H1 (cell line): ENCODE measurements around the gene EDA. TPM values are rescaled to one million over a fixed set of nuclear protein-coding genes. Genes with fewer than 3 reads are reported as not detected.

Source experiments
- CTCF ChIA-PET: fragments of 300-600 bp; sonication (Branson Sonifier 250); formaldehyde crosslinking; loops from one replicate; lab custom pipeline; 2021; ENCODE audit not compliant: partially characterized antibody; lab: Charles Lee
- POLR2A ChIA-PET: fragments of 300-600 bp; sonication (Branson Sonifier 250); formaldehyde crosslinking; loops from one replicate; lab custom pipeline; 2021; ENCODE audit warnings: inconsistent platforms; ENCODE audit not compliant: partially characterized antibody; lab: Charles Lee
- DNase-seq, 2 experiments: peaks; one replicate each; pipeline versions ENCODE4 v3.0.0 to v3.0.0-alpha.2; 2010 to 2022; ENCODE audit warnings: low spot score in 2 of 2, low read depth in 1 of 2, mixed read lengths in 1 of 2
- FAIRE-seq: peaks from 2 replicates; lab custom pipeline; 2011; peaks lifted over from hg19 to GRCh38; lab: Jason Lieb, UNC
- H2AFZ ChIP-seq: 2 replicates; pipeline ENCODE4 v1.8.1; 2012; ENCODE audit warnings: low read length, inconsistent platforms
- H2AK5ac ChIP-seq: 2 replicates; pipeline ENCODE4 v1.6.1; 2013; ENCODE audit warnings: low read depth, low read length
- H2BK120ac ChIP-seq: replicated peaks from 2 replicates; pipeline ENCODE3; 2013; ENCODE audit warnings: low read depth, low read length, inconsistent platforms
- H2BK12ac ChIP-seq: 2 replicates; pipeline ENCODE4 v1.6.1; 2013; ENCODE audit warnings: low read depth, low read length
- H2BK15ac ChIP-seq: 2 replicates; pipeline ENCODE4 v1.6.1; 2013; ENCODE audit warnings: low read length
- H2BK20ac ChIP-seq: 2 replicates; pipeline ENCODE4 v1.6.1; 2013; ENCODE audit warnings: low read length
- H2BK5ac ChIP-seq: 2 replicates; pipeline ENCODE4 v1.6.1; 2013; ENCODE audit warnings: low read depth, low read length
- H3K14ac ChIP-seq: 2 replicates; pipeline ENCODE4 v1.6.1; 2013; ENCODE audit warnings: inconsistent platforms; ENCODE audit not compliant: insufficient read length
- H3K18ac ChIP-seq: 2 replicates; pipeline ENCODE4 v1.6.1; 2013; ENCODE audit warnings: low read length; ENCODE audit errors: extremely low read depth
- H3K23ac ChIP-seq: 2 replicates; pipeline ENCODE4 v1.6.1; 2013; ENCODE audit warnings: inconsistent platforms; ENCODE audit not compliant: insufficient read length
- H3K23me2 ChIP-seq: 2 replicates; pipeline ENCODE4 v1.6.1; 2013; ENCODE audit warnings: low read depth, low read length
- H3K27ac ChIP-seq: 2 replicates; pipeline ENCODE4 v1.6.1; 2011; ENCODE audit warnings: low read depth, low read length, inconsistent platforms
- H3K27me3 ChIP-seq, 4 experiments: replicated peaks in 1 of 4; 1 replicate in 1 of 4; 2 replicates in 3 of 4; pipeline versions ENCODE4 v1.6.1 to v1.8.1; 2011 to 2013; ENCODE audit warnings: low read length in 3 of 4, mild to moderate bottlenecking in 3 of 4, inconsistent platforms in 2 of 4, mixed read lengths in 2 of 4, moderate library complexity in 1 of 4; ENCODE audit not compliant: control insufficient read depth in 3 of 4, insufficient read depth in 3 of 4; ENCODE audit errors: extremely low read depth in 1 of 4
- H3K36me3 ChIP-seq, 4 experiments: 2 replicates each; pipeline versions ENCODE4 v1.6.1 to v1.8.1; 2011 to 2013; ENCODE audit warnings: mild to moderate bottlenecking in 4 of 4, low read length in 3 of 4, moderate library complexity in 2 of 4, control low read depth in 1 of 4, inconsistent platforms in 1 of 4; ENCODE audit not compliant: insufficient read depth in 4 of 4, control insufficient read depth in 2 of 4
- H3K4ac ChIP-seq: replicated peaks from 2 replicates; pipeline ENCODE3; 2013; ENCODE audit warnings: low read length, low read depth, mixed read lengths, inconsistent platforms; ENCODE audit not compliant: insufficient read length
- H3K4me1 ChIP-seq, 4 experiments: replicated peaks in 1 of 4; 1 replicate in 1 of 4; 2 replicates in 3 of 4; pipeline versions ENCODE4 v1.6.1 to v1.8.1; 2011 to 2013; ENCODE audit warnings: low read length in 3 of 4, inconsistent platforms in 2 of 4, mixed read lengths in 1 of 4; ENCODE audit not compliant: insufficient read depth in 4 of 4, control insufficient read depth in 3 of 4
- H3K4me2 ChIP-seq, 2 experiments: 2 replicates each; pipeline versions ENCODE4 v1.6.1 to v1.8.1; 2011 to 2013; ENCODE audit warnings: low read depth in 2 of 2, low read length in 2 of 2, control low read depth in 1 of 2, inconsistent platforms in 1 of 2, mild to moderate bottlenecking in 1 of 2; ENCODE audit not compliant: insufficient read depth in 1 of 2
- H3K4me3 ChIP-seq, 4 experiments: fragments of 200-600, 300-600 bp in 1 of 4; sonication (generic), shearing (Covaris generic), sonication (Bioruptor Twin) in 1 of 4; 2 replicates each; pipeline versions ENCODE4 v1.5.1 to v1.8.1; 2011 to 2016; ENCODE audit warnings: low read length in 4 of 4, low read depth in 3 of 4, control low read depth in 2 of 4, inconsistent platforms in 2 of 4, mild to moderate bottlenecking in 2 of 4, mixed read lengths in 1 of 4, moderate library complexity in 1 of 4; ENCODE audit not compliant: insufficient read depth in 2 of 4; ENCODE audit errors: extremely low read depth in 1 of 4
- H3K56ac ChIP-seq: replicated peaks from 2 replicates; pipeline ENCODE3; 2013; ENCODE audit warnings: low read depth, mild to moderate bottlenecking, mixed read lengths, low read length, inconsistent platforms; ENCODE audit not compliant: insufficient read length
- H3K79me1 ChIP-seq: 2 replicates; pipeline ENCODE4 v1.6.1; 2013; ENCODE audit warnings: low read depth, low read length, control low read depth
- H3K79me2 ChIP-seq, 2 experiments: 2 replicates each; pipeline versions ENCODE4 v1.6.1 to v1.8.1; 2012 to 2013; ENCODE audit warnings: low read length in 2 of 2, mild to moderate bottlenecking in 2 of 2, inconsistent platforms in 1 of 2; ENCODE audit not compliant: insufficient read depth in 2 of 2, control insufficient read depth in 1 of 2
- H3K9ac ChIP-seq, 4 experiments: replicated peaks in 1 of 4; 1 replicate in 1 of 4; 2 replicates in 3 of 4; pipeline versions ENCODE4 v1.6.1 to v1.8.1; 2011 to 2013; ENCODE audit warnings: low read depth in 3 of 4, low read length in 3 of 4, control low read depth in 2 of 4, mild to moderate bottlenecking in 2 of 4, moderate library complexity in 2 of 4, inconsistent platforms in 1 of 4; ENCODE audit errors: extremely low read depth in 1 of 4
- H3K9me3 ChIP-seq, 2 experiments: 2 replicates each; pipeline versions ENCODE4 v1.6.1 to v1.8.1; 2012 to 2013; ENCODE audit warnings: mild to moderate bottlenecking in 2 of 2, moderate library complexity in 2 of 2, control low read depth in 1 of 2, inconsistent platforms in 1 of 2, low read depth in 1 of 2, low read length in 1 of 2, mixed read lengths in 1 of 2; ENCODE audit not compliant: insufficient read depth in 2 of 2
- H4K20me1 ChIP-seq, 2 experiments: replicated peaks in 1 of 2; 2 replicates each; pipeline versions ENCODE3 to v1.8.1; 2011 to 2013; ENCODE audit warnings: inconsistent platforms in 2 of 2, low read length in 2 of 2, mild to moderate bottlenecking in 1 of 2; ENCODE audit not compliant: insufficient read depth in 2 of 2, control insufficient read depth in 1 of 2
- H4K5ac ChIP-seq: 2 replicates; pipeline ENCODE4 v1.6.1; 2013; ENCODE audit warnings: low read length, low read depth, mixed read lengths, inconsistent platforms; ENCODE audit not compliant: insufficient read length
- H4K8ac ChIP-seq: 2 replicates; pipeline ENCODE4 v1.8.0; 2013; ENCODE audit warnings: mild to moderate bottlenecking, moderate library complexity, low read length, inconsistent platforms; ENCODE audit not compliant: insufficient read depth; ENCODE audit errors: extremely low read depth
- H4K91ac ChIP-seq: replicated peaks from 2 replicates; pipeline ENCODE3; 2013; ENCODE audit warnings: low read length, mixed read lengths, inconsistent platforms; ENCODE audit not compliant: insufficient read length
- BACH1 ChIP-seq: IDR thresholded peaks from 2 replicates; pipeline ENCODE4 v1.6.1; 2012; ENCODE audit warnings: low read length, improper control_type of control experiment
- CBX5 ChIP-seq: fragments of 300-800, 300-1000 bp; sonication (generic); IDR thresholded peaks from 2 replicates; pipeline ENCODE4 v1.7.1; 2016; ENCODE audit warnings: antibody characterized with exemption, low read length, low read depth
- CTCF ChIP-seq, 3 experiments: IDR thresholded peaks; 1 replicate in 2 of 3; 2 replicates in 1 of 3; pipeline versions ENCODE4 v1.5.1 to v1.6.1; 2011; ENCODE audit warnings: low read length in 3 of 3, mild to moderate bottlenecking in 3 of 3, inconsistent platforms in 2 of 3, low read depth in 1 of 3, moderate library complexity in 1 of 3; ENCODE audit not compliant: insufficient read depth in 1 of 3; ENCODE audit errors: control extremely low read depth in 1 of 3
- JUN ChIP-seq: IDR thresholded peaks from 2 replicates; pipeline ENCODE4 v1.6.1; 2011; ENCODE audit warnings: low read depth, mild to moderate bottlenecking, improper control_type of control experiment, low read length
- POLR2AphosphoS5 ChIP-seq: IDR thresholded peaks from 2 replicates; pipeline ENCODE4 v1.6.1; 2011; ENCODE audit warnings: low read depth, low read length
- RAD21 ChIP-seq, 2 experiments: IDR thresholded peaks in 1 of 2; conservative IDR thresholded peaks in 1 of 2; 2 replicates each; pipeline ENCODE4 v1.6.1; 2011; ENCODE audit warnings: low read depth in 2 of 2, low read length in 2 of 2, improper control_type of control experiment in 1 of 2, inconsistent platforms in 1 of 2, mild to moderate bottlenecking in 1 of 2, moderate library complexity in 1 of 2
- SP2 ChIP-seq: IDR thresholded peaks from 2 replicates; pipeline ENCODE4 v1.6.1; 2012; ENCODE audit warnings: mild to moderate bottlenecking, low read length, inconsistent platforms
- TAF1 ChIP-seq: IDR thresholded peaks from 2 replicates; pipeline ENCODE4 v1.6.1; 2011; ENCODE audit warnings: mild to moderate bottlenecking, low read depth, low read length
- USF2 ChIP-seq: IDR thresholded peaks from 2 replicates; pipeline ENCODE4 v1.6.1; 2011; ENCODE audit warnings: low read length, improper control_type of control experiment
- WGBS, 2 experiments: shearing (Covaris generic) in 1 of 2; methylation state at CpG; one replicate each; pipeline versions ENCODE4 v1.1.6 to v1.1.7; 2013 to 2015; ENCODE audit warnings: low lambda C conversion rate in 2 of 2, mixed read lengths in 2 of 2, inconsistent platforms in 1 of 2, low coverage in 1 of 2, missing lambda C conversion rate in 1 of 2; ENCODE audit not compliant: insufficient replicate concordance in 2 of 2, insufficient coverage in 1 of 2, insufficient read length in 1 of 2; ENCODE audit errors: extremely low coverage in 1 of 2, missing lambda C conversion rate in 1 of 2; 5-methylcytosine and 5-hydroxymethylcytosine counted together
- polyA plus RNA-seq, 7 experiments: library from polyadenylated mRNA; depleted of rRNA in 3 of 7; stranded (reverse) in 5 of 7; unstranded in 2 of 7; fragments of >200 nt in 5 of 7; fragments of 200-250 nt in 2 of 7; gene quantifications; 1 replicate in 5 of 7; 2 replicates in 1 of 7; 4 replicates in 1 of 7; pipeline versions ENCODE4 v1.2.1 to v1.2.3, GENCODE V29; 2011 to 2013; ENCODE audit warnings: missing spikeins in 2 of 7, mixed read lengths in 2 of 7
- total RNA-seq: library from RNA; stranded (reverse); fragmentation: NEBNext Ultra II Directional; extraction: Animal tissue kit (Norgen Biotek cat#: 25700); gene quantifications from 2 replicates; pipeline ENCODE4 v1.2.1, GENCODE V29; 2021
- TF ChIP-seq, protein P1 (sequence below): IDR thresholded peaks from 2 replicates; pipeline ENCODE4 v1.6.1; 2012; ENCODE audit warnings: inconsistent platforms

Gene EDA
- total and polyA plus RNA-seq, 2 of the 8 experiments (the other 6 are each of a cell fraction or from before 2014, with no cell fraction given), result 7.5 to 10.5 TPM

DNA sequence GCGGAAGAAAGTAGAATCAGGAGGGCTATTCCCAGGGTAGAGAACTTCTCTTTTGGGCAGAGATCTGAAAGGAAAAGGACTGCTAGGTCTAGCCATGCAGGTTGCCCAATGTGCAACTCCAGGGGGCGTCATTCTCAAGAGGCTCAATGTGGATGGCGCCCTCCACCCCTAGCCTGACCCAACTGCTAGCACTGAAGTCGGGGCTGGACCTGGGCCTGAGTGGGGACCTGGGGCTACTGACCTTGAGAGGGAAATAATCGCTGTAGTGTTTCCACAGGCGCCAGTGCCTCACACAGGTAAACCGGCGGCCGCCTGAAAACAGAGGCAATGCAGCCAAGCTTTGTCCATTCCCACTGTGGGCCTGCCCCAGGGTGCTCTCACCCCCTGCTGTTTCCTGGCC, 427.8 kb downstream of the EDA start:
- H3K27me3 ChIP-seq, result no peaks in the 10 kb centered on the region
- H3K9me3 ChIP-seq, result no peaks in the 10 kb centered on the region
- 80% methylated on average over 3 of the region's 9 CpGs; no CpG with 5 or more reads in 1 of the 2 experiments for WGBS, 2 experiments
- H2BK120ac ChIP-seq, result no peak overlapping the region
- no peak overlapping the region for H3K4me2 ChIP-seq
- H4K8ac ChIP-seq, result no peak overlapping the region
- no peak overlapping the region for H3K27ac ChIP-seq
- H3K36me3 ChIP-seq, result no peaks in the 10 kb centered on the region
- H4K20me1 ChIP-seq, result no peaks in the 10 kb centered on the region
- no peaks in the 10 kb centered on the region for H3K79me1 ChIP-seq
- no peaks in the 10 kb centered on the region for H3K23me2 ChIP-seq
- no peak for DNase-seq
- no peak overlapping the region for H3K4me3 ChIP-seq
- no peak for FAIRE-seq
- no peak overlapping the region for H3K4ac ChIP-seq
- H2AK5ac ChIP-seq, result no peak overlapping the region
- H3K4me1 ChIP-seq, result no peaks in the 10 kb centered on the region
- H3K14ac ChIP-seq, result no peak overlapping the region
- no peaks in the 10 kb centered on the region for H3K79me2 ChIP-seq
- no peak overlapping the region for H3K9ac ChIP-seq
- H2BK20ac ChIP-seq, result no peak overlapping the region
- POLR2A ChIA-PET, result interaction anchor here (0.6 kb wide), 1 partner anchor 540 kb away, joined by 3 read pairs; no protein-coding TSS in a partner anchor
- no peak overlapping the region for H2BK12ac ChIP-seq
- no peak overlapping the region for H4K91ac ChIP-seq
- no peak overlapping the region for H4K5ac ChIP-seq
- no peak overlapping the region for H2BK5ac ChIP-seq
- no peak overlapping the region for H3K56ac ChIP-seq
- no peak overlapping the region for H3K23ac ChIP-seq
- CTCF ChIA-PET, result interaction anchor here (1.1 to 9.6 kb wide), 2 partner anchors 54 to 506 kb away, joined by 3 to 62 read pairs; no protein-coding TSS in a partner anchor
- H2AFZ ChIP-seq, result no peak overlapping the region
- H2BK15ac ChIP-seq, result no peak overlapping the region
- H3K18ac ChIP-seq, result no peak overlapping the region
- TF ChIP-seq JUN (no peak), USF2 (no peak), POLR2AphosphoS5 (no peak), RAD21 (IDR thresholded peaks at IDR 0.05 in 1 of 2, conservative IDR thresholded peaks at IDR 0.05 in 1 of 2; ENCODE audit: low read depth in 2 of 2, low read length in 2 of 2) (peak in 1 of 2 experiments; percentile 18; a peak in 1 of 4 replicates), CBX5 (no peak), SP2 (no peak), TAF1 (no peak), BACH1 (no peak), CTCF (IDR thresholded peaks at IDR 0.05; ENCODE audit: control extremely low read depth in 1 of 3, insufficient read depth in 1 of 3, low read depth in 1 of 3, low read length in 3 of 3) (peak in 1 of 3 experiments; percentile 41; a peak in 2 of 4 replicates)
- TF ChIP-seq, protein P1, sequence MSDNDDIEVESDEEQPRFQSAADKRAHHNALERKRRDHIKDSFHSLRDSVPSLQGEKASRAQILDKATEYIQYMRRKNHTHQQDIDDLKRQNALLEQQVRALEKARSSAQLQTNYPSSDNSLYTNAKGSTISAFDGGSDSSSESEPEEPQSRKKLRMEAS, result no peak
